ENCODE measurements around the gene C2CD3. TPM values are rescaled to one million over a fixed set of nuclear protein-coding genes. Genes with fewer than 3 reads are reported as not detected.
"Not testable (repeated sequence)": the region's sequence is repeated elsewhere in the genome, so short reads cannot be mapped to it uniquely, and the experiment has no call there.

C2CD3 gene
- polyA plus RNA-seq, 4 donors: 17.6 to 25.4 (median 22.2) TPM

GRCh38 chr11:74121804-74122203 lies 49.0 kb downstream of the C2CD3 start:
- no peak for DNase-seq (ENCODE audit: low read depth in 4 of 4, low spot score in 3 of 4)

GRCh38 chr11:74120260-74121035 lies 50.4 kb downstream of the C2CD3 start:
- not testable (repeated sequence) for DNase-seq (ENCODE audit: low read depth in 4 of 4, low spot score in 3 of 4)

- DNase-seq (ENCODE audit: low read depth in 4 of 4, low spot score in 3 of 4): no peak
Measured at GRCh38 chr11:74116719-74117118, 54.1 kb downstream of the C2CD3 start.

GRCh38 chr11:74112877-74113276 lies 57.9 kb downstream of the C2CD3 start:
- no peak for DNase-seq (ENCODE audit: low read depth in 4 of 4, low spot score in 3 of 4)

DNA sequence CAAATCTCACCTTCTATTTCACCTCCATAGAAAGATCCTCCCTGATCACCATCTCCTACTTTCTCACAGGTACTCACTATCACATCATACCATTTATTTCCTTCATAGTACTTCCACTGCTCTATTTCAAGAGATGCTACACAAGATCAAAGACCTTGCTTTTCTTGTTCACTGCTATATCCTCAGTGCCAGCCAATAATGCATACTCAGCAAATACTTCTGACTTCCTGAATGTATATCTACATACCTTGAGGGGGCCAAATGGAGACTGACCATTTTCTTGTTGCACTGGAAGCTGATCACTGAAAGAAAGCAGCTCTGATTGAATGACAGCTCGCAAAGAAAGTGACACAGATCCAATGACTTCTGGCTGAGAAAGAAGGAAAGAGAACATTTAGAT lies 64.7 kb downstream of the C2CD3 start:
- no peak for DNase-seq (ENCODE audit: low read depth in 4 of 4, low spot score in 3 of 4)

DNA sequence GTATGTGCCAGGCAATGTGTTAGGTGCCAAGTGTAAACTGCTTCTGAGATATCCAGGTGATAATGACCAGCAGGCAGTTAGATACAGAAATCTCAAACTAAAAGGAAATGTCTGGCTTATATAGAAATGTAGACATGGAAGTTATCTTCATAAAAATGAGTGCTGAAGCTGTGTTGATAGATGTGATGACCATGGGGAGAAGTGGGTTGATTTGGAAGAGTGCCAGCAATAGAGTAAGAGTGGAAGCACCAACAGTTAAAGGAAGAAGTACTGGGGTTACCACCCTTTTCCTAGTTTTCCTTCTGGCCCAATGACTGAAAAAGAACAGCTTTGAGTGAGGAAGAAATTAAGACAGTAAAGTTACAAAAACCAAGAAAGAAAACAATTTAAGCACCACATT lies 68.5 kb downstream of the C2CD3 start:
- no peak for DNase-seq (ENCODE audit: low read depth in 4 of 4, low spot score in 3 of 4)

- no peak for DNase-seq (ENCODE audit: low read depth in 4 of 4, low spot score in 3 of 4)
Measured at GRCh38 chr11:74100735-74101134, 70.1 kb downstream of the C2CD3 start.

- no peak for DNase-seq (ENCODE audit: low read depth in 4 of 4, low spot score in 3 of 4)
Measured at GRCh38 chr11:74100231-74100630, 70.6 kb downstream of the C2CD3 start.

DNA sequence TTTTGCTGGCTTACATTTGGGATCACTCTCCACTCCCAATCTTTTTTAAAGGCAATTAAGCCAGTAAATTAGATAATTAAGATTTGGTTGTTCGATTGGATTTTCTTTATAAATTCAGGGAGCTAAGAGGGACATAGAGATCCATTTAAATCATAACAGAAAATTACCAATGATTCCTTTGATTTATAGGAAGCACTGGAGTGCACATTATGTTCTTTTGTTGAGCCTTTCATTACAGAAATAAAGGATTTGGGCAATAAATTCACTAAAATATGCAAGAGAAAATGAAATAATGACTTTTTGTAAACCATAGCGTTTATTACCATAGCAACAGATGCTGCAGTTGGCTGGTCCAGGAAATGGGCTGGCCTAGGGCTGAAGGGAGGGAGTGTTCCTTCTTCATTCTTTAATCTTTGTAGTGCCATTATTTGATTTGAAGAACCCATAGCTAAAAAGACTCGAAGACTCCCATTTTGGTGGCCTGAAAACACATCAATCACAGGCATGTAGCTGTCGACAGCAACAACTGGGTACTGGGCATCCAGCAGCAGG lies 73.0 kb downstream of the C2CD3 start:
- DNase-seq (ENCODE audit: low read depth in 4 of 4, low spot score in 3 of 4): no peak

GRCh38 chr11:74094393-74094792 lies 76.4 kb downstream of the C2CD3 start:
- no peak for DNase-seq (ENCODE audit: low read depth in 4 of 4, low spot score in 3 of 4)

DNA sequence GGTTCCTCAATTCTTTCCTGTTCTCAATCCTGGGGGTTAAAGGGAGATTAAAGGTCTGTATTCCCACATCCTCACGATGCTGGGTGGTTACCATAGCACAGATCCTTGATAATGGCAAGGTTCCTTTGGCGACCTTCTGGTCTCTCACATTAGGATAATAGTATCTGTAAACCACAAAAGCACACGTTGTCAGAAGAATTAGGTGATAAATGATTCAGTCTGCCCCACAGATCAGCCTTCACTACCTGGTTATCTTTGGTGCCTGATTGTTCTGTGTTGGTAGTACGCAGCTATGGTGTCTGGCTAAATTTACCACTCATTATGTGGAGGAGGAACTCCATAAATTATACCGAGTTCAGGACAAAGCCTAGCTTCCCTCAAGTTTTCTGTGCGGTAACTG lies 78.4 kb downstream of the C2CD3 start:
- no peak for DNase-seq (ENCODE audit: low read depth in 4 of 4, low spot score in 3 of 4)

DNA sequence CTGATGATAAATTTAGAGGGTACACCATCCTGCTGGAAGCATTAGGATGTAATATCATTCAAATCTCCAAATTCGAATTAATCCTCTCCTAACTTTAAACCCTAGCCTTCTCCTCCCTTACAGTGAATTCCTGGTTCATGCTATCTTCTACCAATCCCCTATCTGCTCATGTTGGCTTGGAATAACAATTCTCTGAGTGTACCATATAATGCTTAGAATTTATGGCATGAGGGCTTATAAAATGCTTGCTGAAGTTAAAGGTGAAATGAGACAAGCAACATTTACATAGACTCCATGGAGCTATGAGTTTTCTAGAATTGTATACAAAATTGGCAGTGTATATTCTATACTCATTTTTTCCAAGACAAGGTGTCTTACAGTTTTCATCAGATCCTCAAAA lies 79.3 kb downstream of the C2CD3 start:
- DNase-seq (ENCODE audit: low read depth in 4 of 4, low spot score in 3 of 4): no peak

DNA sequence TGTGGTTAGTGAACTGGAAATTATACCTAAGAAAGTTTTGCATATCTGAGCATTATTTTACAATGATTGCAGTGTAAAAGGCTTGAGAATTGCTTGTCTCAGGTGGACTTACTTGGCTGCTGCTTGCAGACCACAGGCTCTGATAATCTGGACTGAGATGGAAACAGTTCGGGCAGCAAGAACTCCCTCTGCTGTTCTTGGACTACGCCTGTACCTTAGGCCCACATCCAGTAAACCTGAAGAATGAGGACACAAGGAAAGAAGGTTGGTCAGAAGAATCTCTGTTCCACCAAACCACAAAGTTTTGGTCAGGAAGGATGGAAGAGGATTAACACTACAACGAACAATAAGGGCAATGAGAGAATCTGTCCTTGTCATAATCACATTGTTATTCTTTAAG lies 80.1 kb downstream of the C2CD3 start:
- DNase-seq (ENCODE audit: low read depth in 4 of 4, low spot score in 3 of 4): no peak

- no peak for DNase-seq (ENCODE audit: low read depth in 4 of 4, low spot score in 3 of 4)
Measured at GRCh38 chr11:74086242-74086884, 84.4 kb downstream of the C2CD3 start.

DNA sequence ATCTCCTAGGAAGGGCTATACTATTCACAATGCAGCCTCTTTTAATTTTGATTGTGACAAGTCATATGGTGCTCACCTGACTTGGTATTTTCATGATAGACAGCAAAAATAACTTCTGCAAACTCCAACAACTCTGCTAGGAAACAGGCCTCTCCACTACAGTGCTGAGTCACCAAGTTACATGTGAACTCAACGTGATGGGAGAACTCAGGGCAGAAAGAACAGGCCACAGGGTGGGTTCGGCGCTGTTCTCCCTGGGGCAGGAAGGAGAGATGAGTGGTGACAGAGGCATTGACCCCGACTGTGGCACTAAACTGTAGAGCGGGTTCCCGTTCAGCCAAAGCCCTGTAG lies 85.3 kb downstream of the C2CD3 start:
- DNase-seq (ENCODE audit: low read depth in 4 of 4, low spot score in 3 of 4): no peak

DNA sequence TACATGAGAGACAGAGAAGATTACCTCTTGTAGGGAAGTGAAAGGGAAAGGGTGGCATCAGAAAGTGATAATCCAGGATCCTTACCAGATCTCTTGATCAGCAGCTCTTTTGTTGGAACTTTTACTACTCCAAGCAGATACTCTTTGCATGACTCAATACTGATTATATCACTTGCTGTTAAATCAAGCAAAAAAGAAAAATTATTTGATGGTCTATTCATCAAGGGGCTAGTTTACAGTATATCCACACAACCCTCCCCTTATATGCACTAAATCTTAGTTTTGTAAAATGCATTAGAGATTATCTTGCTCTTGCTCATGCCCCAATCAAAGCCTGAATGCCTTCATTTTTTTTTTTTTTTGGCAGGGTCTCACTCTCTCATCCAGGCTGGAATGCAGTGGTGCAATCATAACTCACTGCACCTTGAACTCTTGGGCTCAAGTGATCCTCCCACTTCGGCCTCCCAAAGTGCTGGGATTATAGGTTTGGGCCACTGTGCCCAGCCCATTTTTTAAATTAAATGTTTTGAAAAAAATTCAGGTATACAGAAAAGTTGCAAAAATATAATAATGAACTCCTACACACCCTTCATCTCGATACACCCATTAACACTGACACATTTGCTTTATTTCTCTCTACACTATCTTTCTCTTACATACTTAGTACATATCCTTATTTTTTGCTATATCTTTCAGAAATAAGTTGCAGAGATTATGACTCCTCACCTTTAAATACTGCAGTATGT lies 85.8 kb downstream of the C2CD3 start:
- DNase-seq (ENCODE audit: low read depth in 4 of 4, low spot score in 3 of 4): no peak

DNA sequence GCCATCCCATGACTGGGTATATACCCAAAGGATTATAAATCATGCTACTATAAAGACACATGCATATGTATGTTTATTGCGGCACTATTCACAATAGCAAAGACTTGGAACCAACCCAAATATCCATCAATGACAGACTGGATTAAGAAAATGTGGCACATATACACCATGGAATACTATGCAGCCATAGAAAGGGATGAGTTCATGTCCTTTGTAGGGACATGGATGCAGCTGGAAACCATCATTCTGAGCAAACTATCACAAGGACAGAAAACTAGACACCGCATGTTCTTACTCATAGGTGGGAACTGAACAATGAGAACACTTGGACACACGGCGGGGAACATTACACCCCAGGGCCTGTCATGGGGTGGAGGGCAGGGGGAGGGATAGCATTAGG lies 86.9 kb downstream of the C2CD3 start:
- not testable (repeated sequence) for DNase-seq (ENCODE audit: low read depth in 4 of 4, low spot score in 3 of 4)

DNA sequence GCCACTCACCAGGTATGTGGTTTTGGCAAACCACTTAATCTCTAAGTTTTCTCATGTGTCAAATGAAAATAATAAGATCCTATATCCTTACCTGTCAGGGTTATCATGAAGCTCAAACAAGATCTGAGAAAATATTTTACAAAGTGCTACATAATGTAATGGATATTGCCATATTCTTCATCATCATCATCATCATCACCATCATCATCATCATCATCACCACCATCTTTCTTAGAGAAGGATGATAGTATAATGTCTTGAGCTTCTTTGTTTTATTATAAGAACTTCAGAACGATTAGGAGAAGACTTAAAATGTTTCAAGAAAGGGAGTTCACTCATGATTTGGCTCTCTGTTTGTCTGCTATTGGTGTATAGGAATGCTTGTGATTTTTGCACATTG lies 89.4 kb downstream of the C2CD3 start:
- no peak for DNase-seq (ENCODE audit: low read depth in 4 of 4, low spot score in 3 of 4)

DNA sequence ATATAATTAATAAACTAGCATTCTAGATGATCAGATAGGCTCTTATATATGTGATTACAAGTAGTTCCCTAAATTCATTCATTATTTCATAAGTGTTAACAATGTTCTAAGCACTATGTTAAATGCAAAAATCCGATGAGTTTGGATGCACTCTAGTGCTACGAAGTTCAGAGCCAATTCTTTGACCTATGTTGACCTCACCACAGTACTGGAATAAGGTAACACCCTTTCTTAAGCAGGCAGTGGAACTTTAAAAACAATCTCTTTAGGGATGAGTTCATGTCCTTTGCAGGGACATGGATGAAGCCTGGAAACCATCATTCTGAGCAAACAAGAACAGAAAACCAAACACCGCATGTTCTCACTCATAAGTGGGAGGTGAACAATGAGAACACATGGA lies 93.6 kb downstream of the C2CD3 start:
- no peak for DNase-seq (ENCODE audit: low read depth in 4 of 4, low spot score in 3 of 4)

- no peak for DNase-seq (ENCODE audit: low read depth in 4 of 4, low spot score in 3 of 4)
Measured at GRCh38 chr11:74072721-74073120, 98.1 kb downstream of the C2CD3 start.

DNA sequence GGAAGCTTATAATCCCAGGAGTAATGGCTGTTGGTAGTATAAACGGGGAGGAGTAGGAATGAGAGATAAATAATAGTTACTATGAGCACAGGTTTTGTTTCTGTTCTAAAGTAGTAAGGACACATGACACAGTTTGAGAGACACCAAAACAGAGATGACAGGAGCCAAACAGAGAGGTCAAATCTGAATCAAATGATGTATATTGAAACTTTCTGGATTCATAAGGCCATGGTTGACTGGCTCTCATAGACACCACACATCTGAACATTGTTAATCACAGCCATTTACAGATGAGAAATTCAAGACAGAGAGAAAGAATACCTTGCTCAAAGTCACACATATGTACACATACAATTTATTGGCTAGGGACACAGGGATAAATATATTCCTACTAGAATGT lies 98.5 kb downstream of the C2CD3 start:
- DNase-seq (ENCODE audit: low read depth in 4 of 4, low spot score in 3 of 4): no peak

All from left renal pelvis (tissue), 4 donors.